Breast epithelium (tissue), 4 donors: ENCODE data around the gene SLC46A3. TPM values are rescaled to one million over a fixed set of nuclear protein-coding genes. Genes with fewer than 3 reads are reported as not detected.

ENCODE experiments used
- DNase-seq, 2 donors: peaks; one replicate each; pipeline ENCODE4 v3.0.0-alpha.2; 2019; ENCODE audit warnings: low spot score in 2 of 2
- H3K27ac ChIP-seq, 2 donors: fragments of 200-600 bp; sonication (generic) in 1 of 2; one replicate each; pipeline ENCODE4 v1.5.1; 2016 to 2019; ENCODE audit warnings: mild to moderate bottlenecking in 1 of 2
- H3K27me3 ChIP-seq, 2 donors: fragments of 200-600 bp; sonication (generic) in 1 of 2; one replicate each; pipeline versions ENCODE4 v1.5.1 to v1.6.0; 2017 to 2019; ENCODE audit warnings: control low read depth in 1 of 2, mild to moderate bottlenecking in 1 of 2
- H3K36me3 ChIP-seq: fragments of 200-600 bp; one replicate; pipeline ENCODE4 v1.5.1; 2019
- H3K4me1 ChIP-seq, 2 donors: fragments of 200-600 bp; sonication (generic); one replicate each; pipeline ENCODE4 v1.5.1; 2016 to 2019; ENCODE audit warnings: control low read depth in 1 of 2
- H3K4me3 ChIP-seq, 3 donors: fragments of 200-600 bp; sonication (generic); 1 replicate in 2 of 3; 2 replicates in 1 of 3; pipeline ENCODE4 v1.5.1; 2016 to 2019; ENCODE audit warnings: mild to moderate bottlenecking in 3 of 3, moderate library complexity in 2 of 3
- H3K9me3 ChIP-seq, 2 donors: fragments of 200-600 bp; sonication (generic) in 1 of 2; one replicate each; pipeline ENCODE4 v1.5.1; 2016 to 2019; ENCODE audit warnings: control low read depth in 1 of 2
- CTCF ChIP-seq, 3 donors: fragments of 450-650 bp; IDR thresholded peaks; one replicate each; pipeline ENCODE4 v1.5.1; 2016 to 2017; ENCODE audit warnings: antibody characterized with exemption in 3 of 3, mild to moderate bottlenecking in 3 of 3, moderate library complexity in 3 of 3
- POLR2A ChIP-seq: fragments of 450-650 bp; IDR thresholded peaks from one replicate; pipeline ENCODE4 v1.6.1; 2016; ENCODE audit warnings: antibody characterized with exemption, mild to moderate bottlenecking, moderate library complexity
- POLR2AphosphoS5 ChIP-seq, 3 donors: sonication (generic); formaldehyde crosslinking; IDR thresholded peaks; one replicate each; pipeline ENCODE4 v1.6.1; 2017; ENCODE audit warnings: antibody characterized with exemption in 3 of 3
- intact Hi-C: fragments of 100-400 bp; cut with DNase I; formaldehyde crosslinking; loops from one replicate; pipeline ENCODE4 v1.15.1; 2023; ENCODE audit warnings: low total_unique reads
- total RNA-seq, 3 donors: library from RNA; depleted of rRNA; stranded (reverse); fragments of >200 nt; gene quantifications; one replicate each; pipeline ENCODE4 v1.1.0, GENCODE V29; 2016

SLC46A3 gene
- total RNA-seq, 3 donors from 2014 or later, result 17.1 to 29.7 (median 25.6) TPM

GRCh38 chr13:28714651-28715050 is 4.1 kb downstream of the SLC46A3 start:
- TF ChIP-seq POLR2A (no peak), CTCF (IDR thresholded peaks at IDR 0.05) (no peak), POLR2AphosphoS5 (IDR thresholded peaks at IDR 0.05) (no peak)
- no peaks in the 10 kb centered on the region for H3K9me3 ChIP-seq
- no peaks in the 10 kb centered on the region for H3K27me3 ChIP-seq
- no peak overlapping the region for H3K4me3 ChIP-seq
- DNase-seq, result no peak
- no peaks in the 10 kb centered on the region for H3K36me3 ChIP-seq
- intact Hi-C loops, result no loop called here
- no peak overlapping the region for H3K27ac ChIP-seq
- no peaks in the 10 kb centered on the region for H3K4me1 ChIP-seq

- no peaks in the 10 kb centered on the region for H3K4me1 ChIP-seq
- TF ChIP-seq POLR2AphosphoS5 (IDR thresholded peaks at IDR 0.05) (no peak), CTCF (IDR thresholded peaks at IDR 0.05) (no peak), POLR2A (no peak)
- no peaks in the 10 kb centered on the region for H3K9me3 ChIP-seq
- no peak overlapping the region for H3K27ac ChIP-seq
- H3K27me3 ChIP-seq, result no peaks in the 10 kb centered on the region
- H3K4me3 ChIP-seq, result no peak overlapping the region
- intact Hi-C loops, result no loop called here
- DNase-seq, result no peak
- no peaks in the 10 kb centered on the region for H3K36me3 ChIP-seq
Observed at GRCh38 chr13:28710161-28710560, 8.6 kb downstream of the SLC46A3 start.

- Histone ChIP-seq H3K4me1 (no peaks in the 10 kb centered on the region), H3K27me3 (no peaks in the 10 kb centered on the region), H3K27ac (no peak overlapping the region), H3K36me3 (peaks cover 3% of the 10 kb centered on the region), H3K4me3 (no peak overlapping the region), H3K9me3 (no peaks in the 10 kb centered on the region)
- intact Hi-C loops, result no loop called here
- TF ChIP-seq POLR2A (no peak), POLR2AphosphoS5 (IDR thresholded peaks at IDR 0.05) (no peak), CTCF (IDR thresholded peaks at IDR 0.05) (no peak)
- DNase-seq, result no peak
Observed at GRCh38 chr13:28707629-28708427, 10.9 kb downstream of the SLC46A3 start.

- TF ChIP-seq POLR2A, result no peak
- no peak for TF ChIP-seq CTCF (IDR thresholded peaks at IDR 0.05)
- TF ChIP-seq POLR2AphosphoS5 (IDR thresholded peaks at IDR 0.05), result no peak
- H3K4me3 ChIP-seq, result no peak overlapping the region
- no peaks in the 10 kb centered on the region for H3K4me1 ChIP-seq
- H3K27me3 ChIP-seq, result no peaks in the 10 kb centered on the region
- DNase-seq, result no peak
- intact Hi-C loops, result no loop called here
- H3K27ac ChIP-seq, result no peak overlapping the region
- H3K9me3 ChIP-seq, result no peaks in the 10 kb centered on the region
- peaks cover 6% of the 10 kb centered on the region for H3K36me3 ChIP-seq
Observed at GRCh38 chr13:28705461-28706083, 13.2 kb downstream of the SLC46A3 start.

- TF ChIP-seq POLR2AphosphoS5 (IDR thresholded peaks at IDR 0.05) (no peak), POLR2A (no peak), CTCF (IDR thresholded peaks at IDR 0.05) (no peak)
- peaks cover 6% of the 10 kb centered on the region for H3K36me3 ChIP-seq
- H3K27ac ChIP-seq, result no peak overlapping the region
- H3K9me3 ChIP-seq, result no peaks in the 10 kb centered on the region
- DNase-seq, result no peak
- no peaks in the 10 kb centered on the region for H3K4me1 ChIP-seq
- H3K27me3 ChIP-seq, result no peaks in the 10 kb centered on the region
- no peak overlapping the region for H3K4me3 ChIP-seq
- intact Hi-C loops, result no loop called here
Observed at GRCh38 chr13:28704919-28705318, 13.9 kb downstream of the SLC46A3 start.
